Measurements from ENCODE around the gene RUNX3.

GRCh38 chr1:24946861-24947658 lies 17.0 kb upstream of the RUNX3 start:
- TF ChIP-seq NFIC (IDR thresholded peaks at IDR 0.05) (no peak), MAX (IDR thresholded peaks at IDR 0.05) (no peak), TAF1 (IDR thresholded peaks at IDR 0.05; ENCODE audit: low read depth) (no peak)
